ENCODE data around the gene RFX7. TPM values are rescaled to one million over a fixed set of nuclear protein-coding genes. Genes with fewer than 3 reads are reported as not detected.

RFX7 gene
- total RNA-seq, 6 experiments from 2014 or later: 4.5 to 7.1 (median 5.8) TPM

GRCh38 chr15:56228854-56229253, 14.8 kb downstream of the RFX7 start:
- Histone ChIP-seq H3K9me3 (peaks cover 0 to 3% (median 0%) of the 10 kb centered on the region in 4 donors), H3K4me3 (no peak overlapping the region), H3K27me3 (no peaks in the 10 kb centered on the region), H3K4me1 (no peaks in the 10 kb centered on the region), H3K36me3 (no peaks in the 10 kb centered on the region), H3K27ac (no peak overlapping the region)
- ATAC-seq (no peak), DNase-seq (no peak)
- intact Hi-C loops (cut with DNase I): no loop called here
- TF ChIP-seq CTCF (IDR thresholded peaks at IDR 0.05): no peak
- no peak for TF ChIP-seq POLR2A (IDR thresholded peaks at IDR 0.05)

GRCh38 chr15:56228352-56228751, 15.3 kb downstream of the RFX7 start:
- no peak for TF ChIP-seq POLR2A (IDR thresholded peaks at IDR 0.05)
- no peak for TF ChIP-seq CTCF (IDR thresholded peaks at IDR 0.05)
- no peaks in the 10 kb centered on the region for H3K27me3 ChIP-seq
- H3K36me3 ChIP-seq: no peaks in the 10 kb centered on the region
- no peak for DNase-seq
- H3K4me1 ChIP-seq: no peaks in the 10 kb centered on the region
- ATAC-seq: no peak
- no peak overlapping the region for H3K27ac ChIP-seq
- intact Hi-C loops (cut with DNase I): no loop called here
- no peak overlapping the region for H3K4me3 ChIP-seq
- peaks cover 0 to 3% (median 0%) of the 10 kb centered on the region in 4 donors for H3K9me3 ChIP-seq

GRCh38 chr15:56227780-56228179, 15.9 kb downstream of the RFX7 start:
- no peak for TF ChIP-seq CTCF (IDR thresholded peaks at IDR 0.05)
- TF ChIP-seq POLR2A (IDR thresholded peaks at IDR 0.05): no peak
- H3K36me3 ChIP-seq: no peaks in the 10 kb centered on the region
- H3K4me3 ChIP-seq: no peak overlapping the region
- H3K4me1 ChIP-seq: no peaks in the 10 kb centered on the region
- peaks cover 0 to 3% (median 0%) of the 10 kb centered on the region in 4 donors for H3K9me3 ChIP-seq
- no peak overlapping the region for H3K27ac ChIP-seq
- DNase-seq (no peak), ATAC-seq (no peak)
- H3K27me3 ChIP-seq: no peaks in the 10 kb centered on the region
- WGBS (ENCODE audit: insufficient coverage, low coverage, low lambda C conversion rate, missing lambda C conversion rate): 100% methylated on average over 2 of the region's 2 CpGs
- intact Hi-C loops (cut with DNase I): no loop called here

GRCh38 chr15:56227306-56227705, 16.4 kb downstream of the RFX7 start:
- WGBS (ENCODE audit: insufficient coverage, low coverage, low lambda C conversion rate, missing lambda C conversion rate): 75% methylated on average over 3 of the region's 3 CpGs
- no peaks in the 10 kb centered on the region for H3K36me3 ChIP-seq
- intact Hi-C loops (cut with DNase I): no loop called here
- no peaks in the 10 kb centered on the region for H3K27me3 ChIP-seq
- H3K4me1 ChIP-seq: no peaks in the 10 kb centered on the region
- DNase-seq (no peak), ATAC-seq (no peak)
- TF ChIP-seq CTCF (IDR thresholded peaks at IDR 0.05) (no peak), POLR2A (IDR thresholded peaks at IDR 0.05) (no peak)
- peaks cover 0 to 2% (median 0%) of the 10 kb centered on the region in 4 donors for H3K9me3 ChIP-seq
- no peak overlapping the region for H3K27ac ChIP-seq
- no peak overlapping the region for H3K4me3 ChIP-seq

GRCh38 chr15:56225520-56225919, 18.2 kb downstream of the RFX7 start:
- no peaks in the 10 kb centered on the region for H3K4me1 ChIP-seq
- WGBS (ENCODE audit: insufficient coverage, low coverage, low lambda C conversion rate, missing lambda C conversion rate): 100% methylated on average over 1 of the region's 1 CpG
- intact Hi-C loops (cut with DNase I): no loop called here
- TF ChIP-seq POLR2A (IDR thresholded peaks at IDR 0.05) (no peak), CTCF (IDR thresholded peaks at IDR 0.05) (no peak)
- DNase-seq (no peak), ATAC-seq (no peak)
- no peaks in the 10 kb centered on the region for H3K27me3 ChIP-seq
- H3K4me3 ChIP-seq: no peak overlapping the region
- H3K9me3 ChIP-seq: no peaks in the 10 kb centered on the region
- H3K36me3 ChIP-seq: no peaks in the 10 kb centered on the region
- H3K27ac ChIP-seq: no peak overlapping the region
